ENCODE results near the gene TMEM18. TPM values are rescaled to one million over a fixed set of nuclear protein-coding genes. Genes with fewer than 3 reads are reported as not detected.

TMEM18 gene
- total and polyA plus RNA-seq, 9 of the 15 experiments (the other 6 are each of a cell fraction or from before 2014, with no cell fraction given) = 12.8 to 55.9 (median 21.8) TPM

GRCh38 chr2:694906-695510 is 17.8 kb upstream of the TMEM18 start:
- Histone ChIP-seq H3K4me3 (no peak overlapping the region), H3K27ac (ENCODE audit: extremely low read depth, low read depth, low read length) (no peak overlapping the region), H3K79me2 (ENCODE audit: control insufficient read depth, insufficient read depth, low read length) (no peaks in the 10 kb centered on the region), H3K4me1 (replicated peaks in 1 of 2; ENCODE audit: control insufficient read depth in 2 of 2, insufficient read depth in 2 of 2, low read length in 2 of 2) (peaks cover 5 to 11% of the 10 kb centered on the region in 2 experiments; a peak in 2 of 5 replicates), H2AFZ (ENCODE audit: low read depth, low read length) (no peak overlapping the region), H3K36me3 (ENCODE audit: control insufficient read depth, insufficient read depth, low read length) (no peaks in the 10 kb centered on the region), H4K20me1 (replicated peaks; ENCODE audit: control insufficient read depth, insufficient read depth, low read length) (no peaks in the 10 kb centered on the region), H3K9me3 (replicated peaks; ENCODE audit: control insufficient read depth, insufficient read depth, low read depth, low read length) (no peaks in the 10 kb centered on the region), H3K4me2 (ENCODE audit: insufficient read depth, low read length) (no peak overlapping the region), H3K9ac (ENCODE audit: insufficient read depth in 1 of 2, low read depth in 2 of 2, low read length in 2 of 2) (no peak overlapping the region), H3K9me1 (ENCODE audit: control insufficient read depth, insufficient read depth, low read length) (no peaks in the 10 kb centered on the region), H3K27me3 (ENCODE audit: control insufficient read depth in 2 of 2, insufficient read depth in 2 of 2, low read length in 2 of 2) (peaks cover 16 to 24% of the 10 kb centered on the region in 2 experiments)
- 5% methylated on average over 6 of the region's 6 CpGs for WGBS (ENCODE audit: insufficient coverage, low coverage, missing lambda C conversion rate)
- intact Hi-C loops (cut with micrococcal nuclease) (no loop called here), in situ Hi-C loops (cut with MboI) (no loop called here)
- ChIA-PET CTCF (ENCODE audit: low intra/inter-chr PET ratio) (no interaction called here), POLR2A (interaction anchor here (0.7 kb wide), 1 partner anchor 22 kb away, joined by 3 read pairs; no protein-coding TSS in a partner anchor)
- BruUV-seq (replicated peaks) = no TSS peak
- no peak for DNase-seq (ENCODE audit: extremely low read depth in 1 of 4, low spot score in 3 of 4)
- ATAC-seq = no peak
- TF ChIP-seq TSHZ1 (CRISPR knock-in tag; IDR thresholded peaks at IDR 0.05) (no peak), ELF4 (CRISPR knock-in tag; IDR thresholded peaks at IDR 0.05) (no peak), CREB1 (IDR thresholded peaks at IDR 0.05) (no peak), CREB1 (CRISPR knock-in tag; IDR thresholded peaks at IDR 0.05) (no peak), RBM22 (IDR thresholded peaks at IDR 0.05; ENCODE audit: low read depth, low read length, poor library complexity, severe bottlenecking) (no peak), YBX1 (IDR thresholded peaks at IDR 0.05) (no peak)
- no peak for FAIRE-seq

Measured in K562 (cell line).